Activated naive CD4-positive, alpha-beta T cell treated with anti-CD3 and anti-CD28 coated beads, Interleukin-2, amount 50 U/mL, for 16 hours (primary cell): ENCODE data around the gene ST14.
"Not testable (repeated sequence)": the region's sequence is repeated elsewhere in the genome, so short reads cannot be mapped to it uniquely, and the experiment has no call there.

Source experiments
- DNase-seq: peaks from one replicate; pipeline ENCODE4 v3.0.0-alpha.2; 2020

Gene ST14

DNA sequence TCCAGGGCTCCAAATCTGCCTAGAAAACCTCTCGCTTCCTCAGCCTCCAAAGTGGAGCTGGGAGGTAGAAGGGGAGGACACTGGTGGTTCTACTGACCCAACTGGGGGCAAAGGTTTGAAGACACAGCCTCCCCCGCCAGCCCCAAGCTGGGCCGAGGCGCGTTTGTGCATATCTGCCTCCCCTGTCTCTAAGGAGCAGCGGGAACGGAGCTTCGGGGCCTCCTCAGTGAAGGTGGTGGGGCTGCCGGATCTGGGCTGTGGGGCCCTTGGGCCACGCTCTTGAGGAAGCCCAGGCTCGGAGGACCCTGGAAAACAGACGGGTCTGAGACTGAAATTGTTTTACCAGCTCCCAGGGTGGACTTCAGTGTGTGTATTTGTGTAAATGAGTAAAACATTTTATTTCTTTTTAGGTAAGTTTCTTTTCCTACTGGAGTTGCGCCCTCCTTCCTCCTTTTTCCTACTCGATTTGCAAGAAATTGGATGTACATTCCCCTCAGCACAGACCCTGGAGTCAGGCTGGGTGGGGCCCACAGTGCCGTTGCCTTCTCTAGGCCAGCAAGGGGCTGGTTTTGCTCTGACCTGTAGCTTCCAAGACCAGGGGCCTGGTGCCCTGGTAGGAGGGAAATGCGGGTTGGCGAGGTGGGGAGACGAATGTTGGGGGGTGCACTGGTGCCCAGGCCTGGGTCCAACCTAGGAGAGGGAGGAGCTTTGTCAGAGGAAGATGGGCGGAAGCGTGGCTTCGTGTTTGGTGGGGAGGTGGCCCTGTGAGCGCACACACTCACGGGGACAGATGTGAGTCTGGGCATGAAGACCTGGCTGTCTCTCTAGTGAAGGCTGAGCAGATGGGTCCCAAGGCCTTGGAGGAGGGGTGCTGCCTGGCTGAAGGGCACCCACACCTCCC is 50.6 kb downstream of the ST14 start:
- no peak for DNase-seq

GRCh38 chr11:130211144-130211543 is 51.6 kb downstream of the ST14 start:
- no peak for DNase-seq

DNA sequence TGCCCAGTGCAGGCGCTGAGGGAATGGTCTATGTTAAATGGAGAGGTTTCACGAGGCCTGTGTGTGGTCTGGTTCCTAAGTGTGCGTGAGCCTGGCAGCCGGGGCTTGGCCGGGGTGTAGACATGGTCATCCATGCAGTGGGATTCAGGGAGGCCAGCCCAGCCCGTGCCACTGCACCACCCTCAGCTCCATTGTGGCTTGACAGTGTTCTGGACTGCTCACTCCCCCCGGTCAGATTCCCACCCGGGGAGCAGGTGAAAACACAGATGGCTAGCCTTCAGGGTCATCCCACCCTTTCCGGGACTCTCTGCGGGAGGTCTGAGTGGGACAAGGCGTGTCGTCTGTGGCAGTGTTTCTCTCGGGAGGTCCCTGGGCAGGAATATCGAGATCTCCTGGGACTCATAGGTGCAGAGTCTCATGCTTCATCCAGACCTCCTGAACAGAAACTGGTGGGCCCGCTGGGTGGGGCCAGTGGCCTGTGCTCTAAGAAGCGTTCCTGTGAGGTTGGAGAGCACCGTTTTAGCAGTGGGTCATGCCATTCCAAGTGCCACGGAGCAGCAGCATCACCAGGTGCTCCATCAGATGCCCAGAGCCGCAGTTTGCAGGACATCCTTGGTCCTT is 52.3 kb downstream of the ST14 start:
- DNase-seq, result no peak

GRCh38 chr11:130212431-130212961 is 52.9 kb downstream of the ST14 start:
- no peak for DNase-seq

- DNase-seq, result peak; percentile 72
Observed at GRCh38 chr11:130213143-130213978, 53.8 kb downstream of the ST14 start.

GRCh38 chr11:130213979-130214281 is 54.3 kb downstream of the ST14 start:
- no peak for DNase-seq

DNA sequence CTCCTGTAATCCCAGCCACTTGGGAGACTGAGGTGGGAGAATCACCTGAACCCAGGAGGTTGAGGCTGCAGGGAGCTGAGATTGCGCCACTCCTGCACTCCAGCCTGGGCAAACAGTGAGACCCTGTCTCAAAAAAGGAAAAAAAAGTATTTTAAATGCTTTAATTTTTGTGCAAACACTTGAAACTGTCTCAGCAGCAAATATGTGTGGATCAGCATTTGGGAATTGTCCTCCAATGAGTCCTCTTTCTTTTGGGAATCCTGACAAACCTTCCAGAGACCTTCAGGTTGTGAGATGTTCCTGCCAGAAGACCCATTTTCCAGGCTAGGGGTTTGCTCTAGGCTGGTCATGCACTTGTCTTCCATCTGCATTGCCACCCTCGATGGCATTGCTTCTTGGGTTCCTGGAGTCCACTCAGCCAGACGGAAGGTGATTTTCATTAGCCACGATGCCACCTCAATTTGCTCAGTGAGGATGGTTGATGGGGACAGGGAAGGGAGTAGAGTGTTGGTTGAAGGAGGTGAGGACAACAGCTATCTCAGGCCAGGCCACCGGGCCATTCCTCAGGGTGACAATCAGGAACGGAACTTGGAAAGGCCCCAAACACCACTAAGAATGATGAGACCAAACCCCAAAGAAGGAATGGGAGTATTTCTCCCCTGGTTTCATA is 55.4 kb downstream of the ST14 start:
- no peak for DNase-seq

- DNase-seq, result no peak
Observed at GRCh38 chr11:130215531-130216220, 56.1 kb downstream of the ST14 start.

GRCh38 chr11:130216221-130216550 is 56.6 kb downstream of the ST14 start:
- no peak for DNase-seq

- DNase-seq, result no peak
Observed at GRCh38 chr11:130216591-130217132, 57.1 kb downstream of the ST14 start.

GRCh38 chr11:130217133-130218031 is 57.8 kb downstream of the ST14 start:
- no peak for DNase-seq

DNA sequence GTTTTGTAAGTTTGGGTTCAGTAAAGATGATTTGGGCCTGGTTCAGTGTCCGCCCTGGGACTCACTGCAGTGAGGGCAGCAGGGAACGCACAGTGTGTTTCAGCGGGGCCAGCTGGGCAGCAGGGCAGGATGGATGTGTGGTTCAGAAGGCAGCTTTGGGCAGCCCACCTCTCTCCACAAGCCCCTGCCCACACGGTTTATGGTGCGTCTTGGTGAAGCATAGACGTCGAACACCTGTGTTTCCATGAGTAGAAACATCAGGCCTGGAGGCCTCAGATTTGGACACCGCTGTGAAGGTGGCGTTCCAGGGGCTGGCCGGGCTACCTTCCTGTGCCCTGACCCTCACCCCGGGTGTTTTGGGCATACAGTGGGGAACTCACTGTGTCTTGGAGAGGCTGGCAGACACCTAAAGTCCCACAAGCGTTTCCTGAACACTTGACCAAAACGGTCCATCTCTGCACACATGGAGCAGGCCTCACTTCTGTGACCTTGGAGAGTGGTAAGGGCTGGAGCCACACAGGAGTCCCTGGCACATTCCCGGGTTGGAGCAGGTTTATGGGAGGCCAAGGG is 59.0 kb downstream of the ST14 start:
- no peak for DNase-seq

- DNase-seq, result no peak
Observed at GRCh38 chr11:130219148-130219547, 59.6 kb downstream of the ST14 start.

GRCh38 chr11:130220311-130221035 is 60.9 kb downstream of the ST14 start:
- no peak for DNase-seq

DNA sequence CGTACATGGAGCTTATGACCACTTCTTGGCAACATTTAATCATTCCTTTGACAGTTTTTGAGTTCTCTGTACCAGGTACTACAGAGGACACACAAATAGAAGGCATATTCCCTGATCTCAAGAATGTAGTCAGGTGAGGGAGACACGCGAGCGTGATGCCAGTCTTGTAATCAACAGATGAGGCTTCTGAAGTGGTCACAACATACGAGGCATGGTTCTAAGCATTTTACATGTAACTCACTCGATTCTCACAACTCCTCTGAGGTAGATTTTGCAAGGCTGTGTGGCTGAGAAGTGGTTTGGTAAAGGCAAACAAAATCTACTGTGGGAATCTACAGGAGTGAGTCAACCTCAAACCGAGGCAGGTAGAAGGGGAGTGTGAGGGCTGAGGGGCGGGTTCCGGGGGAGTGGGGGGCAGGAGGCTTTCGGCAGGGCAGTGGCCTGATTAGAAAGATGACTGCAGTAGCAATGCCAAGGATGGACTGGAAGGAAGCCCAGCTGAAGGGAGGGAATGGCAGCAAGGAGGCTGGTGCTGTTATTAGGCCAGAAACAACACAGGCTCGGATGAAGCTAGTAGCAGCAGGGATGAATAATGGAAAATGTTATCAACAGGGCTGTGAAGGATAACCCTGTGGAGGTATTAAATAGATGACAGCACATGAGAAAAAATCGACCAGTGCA is 63.8 kb downstream of the ST14 start:
- no peak for DNase-seq

DNA sequence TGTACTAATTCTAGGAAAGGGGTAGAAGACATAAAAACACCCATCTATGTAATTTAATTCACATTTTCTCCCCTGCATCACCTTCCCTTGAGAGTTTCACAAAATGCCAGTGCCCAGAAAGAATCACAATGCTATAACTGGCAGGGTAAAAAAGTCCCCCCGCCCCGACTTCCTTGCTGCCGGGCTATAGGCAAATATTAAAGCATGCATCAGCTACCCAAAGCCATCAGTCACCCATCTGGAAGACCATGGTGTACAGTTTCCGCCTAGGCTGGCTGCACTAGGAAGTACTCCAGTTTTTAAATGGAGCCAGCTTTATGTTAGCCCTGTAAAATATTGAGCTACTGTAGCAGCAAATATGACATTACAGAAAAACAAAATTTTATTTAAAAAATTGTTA is 67.8 kb downstream of the ST14 start:
- DNase-seq, result no peak

GRCh38 chr11:130233486-130233885 is 73.9 kb downstream of the ST14 start:
- DNase-seq, result not testable (repeated sequence)

DNA sequence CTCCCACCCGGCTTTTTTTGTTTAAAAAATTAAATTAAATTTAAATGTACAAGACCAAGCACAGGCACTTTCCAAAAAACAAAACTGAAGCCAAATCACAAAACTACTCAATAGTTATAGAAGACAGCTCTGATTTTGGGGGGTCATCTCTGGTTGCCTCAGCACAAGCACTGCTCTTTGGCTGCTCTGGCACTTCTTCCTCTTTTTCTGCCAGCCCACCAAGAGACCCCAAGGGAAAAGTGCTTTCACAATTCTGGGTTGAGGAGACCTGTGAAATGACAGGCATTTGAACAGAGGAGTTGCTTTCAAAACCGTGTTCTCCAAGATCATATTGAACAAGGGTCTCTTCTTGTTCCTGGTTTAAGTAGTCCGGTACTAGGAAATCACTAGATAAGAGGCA is 74.3 kb downstream of the ST14 start:
- not testable (repeated sequence) for DNase-seq

DNA sequence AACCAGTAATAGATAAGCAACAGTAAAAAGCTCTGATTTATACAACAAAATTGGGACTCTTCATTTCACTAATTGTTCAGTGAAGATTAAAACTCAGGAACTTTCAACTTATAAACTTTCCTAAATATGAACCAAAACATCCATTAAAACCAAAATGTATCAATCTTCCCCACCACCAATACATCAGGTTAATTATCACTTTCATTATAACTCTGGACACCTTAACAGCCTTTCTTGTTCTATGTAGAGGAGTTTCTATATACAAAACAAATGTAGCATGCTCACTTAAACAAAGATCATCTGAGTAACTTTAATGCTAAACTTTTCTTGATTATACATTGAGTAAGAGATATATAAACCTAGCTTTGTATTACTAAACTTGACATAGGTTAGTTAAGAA is 74.7 kb downstream of the ST14 start:
- DNase-seq, result no peak
